Measurements from ENCODE around the gene PEX10.
"Not testable (repeated sequence)": the region's sequence is repeated elsewhere in the genome, so short reads cannot be mapped to it uniquely, and the experiment has no call there.

PEX10 gene

DNA sequence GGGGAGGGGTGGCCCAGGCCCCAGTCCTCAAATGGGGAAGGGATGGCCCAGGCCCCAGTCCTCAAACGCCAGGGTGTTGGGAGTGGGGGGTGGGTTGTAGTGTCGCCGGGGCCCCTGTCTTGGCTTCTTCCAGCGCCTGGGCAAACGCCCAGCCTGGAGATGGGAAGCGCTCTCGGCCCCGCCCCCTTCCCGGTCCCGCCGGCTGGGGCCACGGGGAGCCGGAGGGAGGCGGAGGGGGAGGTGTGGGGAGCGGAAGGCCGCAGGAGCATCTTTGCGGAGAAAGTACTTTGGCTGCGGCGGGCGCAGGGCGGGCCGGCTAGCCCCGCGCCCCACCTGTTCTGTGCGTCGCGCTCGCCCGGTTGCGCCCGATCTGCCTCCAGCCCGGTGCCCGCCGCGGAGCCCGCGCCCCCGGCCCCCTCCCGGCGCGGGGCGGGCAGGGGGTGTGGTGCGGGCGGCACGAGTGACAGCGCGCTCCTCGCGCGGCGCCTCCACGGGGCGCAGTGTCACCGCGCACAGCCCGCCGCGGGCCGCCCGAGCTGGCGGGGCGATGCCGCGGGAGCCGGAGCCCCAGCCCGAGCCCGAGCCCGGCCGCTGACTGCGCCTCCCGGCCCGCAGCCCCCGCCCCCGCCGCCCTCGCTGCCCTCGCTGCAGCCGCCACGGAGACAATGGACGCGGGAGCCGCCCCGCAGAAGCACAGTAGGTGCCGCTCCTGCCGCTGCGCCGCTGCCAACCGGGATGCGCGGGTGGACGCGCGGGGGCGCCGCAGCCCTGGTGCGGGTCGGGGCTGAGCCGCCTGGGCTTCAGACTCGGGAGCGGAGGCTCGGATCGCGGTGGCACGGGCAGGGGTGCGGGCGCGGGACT lies 31.1 kb upstream of the PEX10 start:
- no peak for DNase-seq (ENCODE audit: low read depth in 2 of 2)

DNA sequence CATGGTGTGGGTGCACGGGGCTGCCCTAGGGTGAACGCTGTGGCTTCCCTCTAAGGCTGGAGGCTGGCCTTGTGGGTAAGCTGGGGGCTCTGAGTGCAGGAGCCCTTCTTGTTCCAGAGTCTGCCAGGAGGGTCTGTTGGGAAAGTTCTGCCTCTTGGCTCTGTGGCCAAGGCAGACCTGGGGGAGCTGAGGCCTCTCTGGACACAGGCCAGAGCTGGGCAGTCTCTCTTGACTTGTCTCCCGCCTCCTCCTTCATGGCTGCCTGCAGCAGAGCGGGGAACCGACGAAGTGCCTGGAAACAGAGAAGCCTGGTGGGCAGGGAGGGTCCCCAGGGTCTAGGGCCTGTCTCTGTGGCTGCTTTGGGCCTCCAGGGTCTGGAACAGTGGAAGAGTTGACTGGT lies 30.3 kb upstream of the PEX10 start:
- no peak for DNase-seq (ENCODE audit: low read depth in 2 of 2)

DNA sequence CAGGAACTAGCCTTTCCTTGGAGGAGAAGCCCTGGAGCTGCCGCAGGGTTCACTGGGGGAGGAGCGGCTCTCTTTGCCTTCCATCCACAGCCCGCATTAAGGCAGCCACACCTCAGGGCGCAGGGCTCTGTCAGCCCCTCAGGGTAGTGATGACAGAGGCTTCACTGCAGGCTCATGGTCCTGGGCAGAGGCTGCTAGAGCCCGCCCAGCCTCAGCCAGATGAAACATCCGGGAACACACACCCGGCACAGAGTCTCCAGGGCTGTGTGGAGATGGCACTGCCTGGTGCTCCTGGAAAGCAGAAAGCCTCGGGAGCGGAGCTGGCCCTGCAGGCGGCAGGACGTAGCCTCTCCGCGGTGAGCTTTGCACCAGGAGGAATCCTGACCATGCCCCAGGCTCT lies 29.4 kb upstream of the PEX10 start:
- DNase-seq (ENCODE audit: low read depth in 2 of 2) = no peak

DNA sequence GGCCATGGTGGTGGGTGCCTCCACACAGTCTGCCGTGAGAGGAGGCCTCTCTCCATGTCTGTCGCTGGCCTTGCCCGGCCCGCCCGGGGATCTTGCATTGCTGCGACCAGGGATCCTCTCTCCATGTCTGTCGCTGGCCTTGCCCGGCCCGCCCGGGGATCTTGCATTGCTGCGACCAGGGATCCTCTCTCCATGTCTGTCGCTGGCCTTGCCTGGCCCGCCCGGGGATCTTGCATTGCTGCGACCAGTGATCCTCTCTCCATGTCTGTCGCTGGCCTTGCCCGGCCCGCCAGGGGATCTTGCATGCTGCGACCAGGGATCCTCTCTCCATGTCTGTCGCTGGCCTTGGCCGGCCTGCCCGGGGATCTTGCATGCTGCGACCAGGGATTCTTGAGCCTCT lies 28.0 kb upstream of the PEX10 start:
- not testable (repeated sequence) for DNase-seq (ENCODE audit: low read depth in 2 of 2)

DNA sequence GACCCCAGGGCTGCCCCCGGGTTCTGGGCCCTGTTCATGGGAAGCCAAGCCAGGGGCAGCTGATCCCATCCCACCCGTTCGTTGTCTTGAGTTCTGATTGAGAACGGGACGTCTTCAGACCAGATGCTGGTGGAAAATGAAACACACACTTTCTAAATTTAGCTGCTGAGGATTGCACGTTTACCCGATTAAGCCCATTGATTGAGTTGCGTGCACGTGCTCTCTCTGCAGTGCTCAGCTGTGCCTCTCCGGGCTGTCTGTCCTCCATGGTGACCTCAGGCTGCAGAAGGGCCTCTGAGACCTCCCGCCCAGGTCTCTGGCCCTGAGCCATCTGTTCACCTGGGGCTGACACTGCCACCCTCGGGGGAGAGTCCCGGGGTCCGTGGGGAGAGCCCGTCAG lies 27.0 kb upstream of the PEX10 start:
- no peak for DNase-seq (ENCODE audit: low read depth in 2 of 2)

DNA sequence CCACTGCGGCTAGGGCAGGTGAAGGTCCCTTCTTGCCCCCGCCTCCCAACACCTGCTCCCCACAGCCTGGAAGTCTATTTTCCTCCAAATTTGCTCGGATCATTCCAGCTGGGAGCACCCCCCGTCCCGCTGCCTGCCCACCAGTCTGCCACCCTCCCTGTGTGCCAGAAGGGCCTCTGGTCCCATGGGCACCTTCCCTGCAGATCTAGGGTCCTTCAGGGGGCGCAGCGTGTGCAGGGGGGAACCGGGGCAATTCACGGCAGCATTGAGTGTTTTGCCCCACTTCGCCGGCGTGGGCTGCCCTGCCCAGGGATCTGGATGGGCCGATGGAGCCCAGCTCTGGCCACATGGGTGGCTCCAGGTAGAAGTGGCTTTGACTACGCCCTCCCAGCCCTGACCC lies 26.3 kb upstream of the PEX10 start:
- no peak for DNase-seq (ENCODE audit: low read depth in 2 of 2)

DNA sequence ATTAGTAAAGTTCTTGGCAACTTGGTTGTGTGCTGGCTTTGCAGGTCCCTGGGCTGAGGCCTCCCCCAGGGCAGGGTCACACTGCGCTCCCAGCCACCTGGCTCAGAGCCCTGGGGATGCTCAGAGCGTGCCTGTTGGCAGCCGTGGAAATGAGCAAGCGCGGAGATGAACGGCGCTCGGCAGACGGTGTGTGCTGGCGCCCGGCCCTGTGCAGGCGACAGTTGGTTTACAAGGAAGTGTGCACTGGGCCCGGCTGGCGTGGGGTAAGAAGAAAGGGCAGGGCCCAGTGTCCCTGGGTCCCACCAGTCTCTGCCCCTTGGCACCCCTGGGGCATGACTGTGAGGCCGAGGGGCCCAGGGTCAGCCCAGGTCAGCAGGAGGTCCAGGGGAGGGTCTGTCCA lies 25.7 kb upstream of the PEX10 start:
- no peak for DNase-seq (ENCODE audit: low read depth in 2 of 2)

DNA sequence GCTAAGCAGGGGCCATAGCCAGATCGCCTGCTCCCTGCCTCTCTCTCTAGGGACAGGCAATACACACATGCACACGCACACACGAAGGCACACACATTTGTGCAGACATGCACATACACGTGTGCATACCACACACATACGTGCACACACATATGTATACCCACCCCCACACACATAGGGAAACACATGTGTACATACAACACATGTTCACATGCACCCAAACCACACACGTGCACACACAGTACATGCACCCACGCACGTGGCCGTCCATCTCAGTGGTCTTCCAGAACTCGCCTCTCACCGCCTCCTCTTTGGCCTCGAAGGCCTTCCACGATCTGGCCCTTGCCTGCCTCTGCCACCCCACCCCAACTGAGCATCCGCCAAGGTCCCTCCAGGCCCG lies 25.3 kb upstream of the PEX10 start:
- no peak for DNase-seq (ENCODE audit: low read depth in 2 of 2)

DNA sequence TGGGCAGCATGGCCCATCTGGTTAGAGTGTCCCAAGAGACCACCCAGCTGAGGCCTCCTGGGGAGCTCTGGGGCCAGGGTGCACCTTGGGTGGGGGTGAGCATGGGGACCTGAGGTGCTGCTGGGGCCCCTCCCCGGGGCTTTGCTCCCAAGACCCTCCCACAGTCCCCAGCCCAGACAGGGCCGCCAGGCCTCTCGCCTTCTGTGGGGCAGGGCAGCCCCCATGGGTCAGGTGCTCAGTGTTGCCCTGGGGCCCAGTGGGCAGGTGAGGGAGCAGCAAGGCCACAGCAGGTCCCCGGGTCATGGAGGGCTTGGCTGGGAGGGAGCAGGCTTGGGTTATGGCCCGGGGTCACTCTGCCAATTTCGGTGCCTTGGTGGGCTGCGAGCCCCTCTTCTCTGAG lies 24.5 kb upstream of the PEX10 start:
- DNase-seq (ENCODE audit: low read depth in 2 of 2) = no peak

DNA sequence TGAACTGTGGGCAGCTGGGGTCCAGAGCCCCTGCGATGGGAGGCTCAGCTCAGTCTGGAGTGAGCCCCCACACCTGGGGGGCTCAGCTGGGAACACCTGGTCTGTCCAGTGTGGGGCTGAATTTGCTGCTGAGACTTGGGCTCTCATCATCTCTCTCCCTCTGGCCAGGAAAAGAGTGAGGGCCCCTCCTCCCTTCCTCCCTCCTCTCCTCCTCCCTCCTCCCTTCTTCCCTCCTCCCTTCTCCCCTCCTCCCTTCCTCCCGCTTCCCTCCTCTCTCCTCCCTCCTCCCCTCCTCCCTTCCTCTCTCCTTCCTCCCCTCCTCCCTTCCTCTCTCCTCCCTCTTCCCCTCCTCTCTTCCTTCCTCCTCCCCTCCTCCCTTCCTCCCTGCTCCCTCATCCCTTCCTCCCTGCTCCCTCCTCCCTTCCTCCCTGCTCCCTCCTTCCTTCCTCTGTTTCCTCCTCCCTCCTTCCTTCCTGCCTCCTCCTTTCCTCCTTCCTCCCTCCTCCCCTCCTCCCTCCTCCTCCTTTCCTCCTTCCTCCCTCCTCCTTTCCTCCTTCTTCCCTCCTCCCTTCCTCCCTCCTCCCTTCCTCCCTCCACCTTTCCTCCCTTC lies 23.5 kb upstream of the PEX10 start:
- no peak for DNase-seq (ENCODE audit: low read depth in 2 of 2)

DNA sequence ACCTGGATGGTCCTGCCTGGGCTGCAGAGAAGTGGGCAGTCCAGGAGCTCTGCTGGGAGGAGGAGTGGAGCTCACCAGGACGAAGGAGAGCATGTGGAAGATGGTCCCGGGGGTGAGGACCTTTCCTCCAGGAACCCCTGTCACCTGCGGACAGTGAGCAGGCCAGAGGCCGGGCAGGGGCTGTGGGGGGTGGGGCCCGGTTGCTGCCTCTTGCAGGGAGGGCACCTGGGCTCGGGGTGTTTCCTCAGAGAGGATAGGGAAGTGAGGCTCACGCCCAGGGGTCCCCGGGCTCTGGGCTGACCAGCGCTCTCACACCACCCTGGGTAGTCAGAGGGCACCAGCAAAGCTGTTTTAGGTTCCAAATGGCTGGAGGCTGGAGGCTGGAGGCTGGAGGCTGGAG lies 22.7 kb upstream of the PEX10 start:
- DNase-seq (ENCODE audit: low read depth in 2 of 2) = no peak

DNA sequence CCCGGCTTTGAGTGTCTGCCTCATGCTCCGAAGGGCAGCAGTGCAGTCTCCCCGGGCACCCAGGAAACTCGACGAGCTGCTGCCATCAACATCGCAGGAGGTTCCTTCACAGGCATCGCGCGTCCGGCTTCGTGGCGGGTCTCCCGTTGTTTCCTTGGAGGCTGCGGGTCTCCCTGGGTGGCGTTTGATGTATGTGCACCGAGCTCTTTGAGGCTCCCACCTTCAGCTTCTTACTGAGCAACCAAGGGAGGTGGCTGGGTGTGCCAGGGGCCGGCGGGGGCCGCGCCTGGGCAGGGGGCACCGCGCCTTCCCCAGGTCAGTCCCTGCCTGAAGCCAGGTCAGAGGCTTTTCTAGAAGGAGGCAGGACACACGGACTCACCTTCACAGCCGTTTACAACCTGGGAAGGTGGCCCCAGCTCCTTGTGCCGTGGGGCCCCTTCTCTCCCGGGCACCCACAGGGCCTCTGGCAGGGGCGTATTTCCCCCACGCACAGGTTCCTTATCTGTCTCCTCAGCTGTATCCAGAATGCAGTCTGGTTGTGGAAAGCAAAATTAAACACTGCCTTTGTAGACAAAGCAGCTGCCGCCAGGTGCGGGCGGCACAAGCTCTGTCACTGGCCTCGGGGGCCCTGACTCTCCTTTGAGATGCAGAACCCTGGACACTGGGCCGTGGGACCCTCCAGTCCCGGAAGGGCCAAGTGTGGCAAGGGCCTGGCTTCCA lies 21.7 kb upstream of the PEX10 start:
- no peak for DNase-seq (ENCODE audit: low read depth in 2 of 2)

DNA sequence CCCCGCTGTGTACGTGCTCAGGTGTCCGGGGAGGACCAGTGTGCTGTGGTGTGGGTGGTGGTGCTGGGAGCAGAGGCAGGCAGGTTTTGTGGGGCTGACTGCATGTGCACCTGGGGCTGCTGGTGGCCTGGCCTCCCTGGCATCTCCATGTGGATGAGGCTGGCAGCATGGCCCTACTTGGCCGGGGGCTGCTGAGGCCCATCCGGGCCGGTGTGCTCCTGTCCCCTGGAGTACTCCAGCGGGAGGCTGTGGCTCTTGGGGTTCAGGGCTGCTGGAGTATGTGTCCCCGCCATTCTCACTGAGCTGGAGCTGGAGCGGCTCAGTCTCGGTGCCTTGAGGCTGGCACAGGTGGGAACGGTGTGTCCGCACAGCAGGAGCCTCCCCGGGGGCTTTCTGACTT lies 20.8 kb upstream of the PEX10 start:
- DNase-seq (ENCODE audit: low read depth in 2 of 2) = no peak

DNA sequence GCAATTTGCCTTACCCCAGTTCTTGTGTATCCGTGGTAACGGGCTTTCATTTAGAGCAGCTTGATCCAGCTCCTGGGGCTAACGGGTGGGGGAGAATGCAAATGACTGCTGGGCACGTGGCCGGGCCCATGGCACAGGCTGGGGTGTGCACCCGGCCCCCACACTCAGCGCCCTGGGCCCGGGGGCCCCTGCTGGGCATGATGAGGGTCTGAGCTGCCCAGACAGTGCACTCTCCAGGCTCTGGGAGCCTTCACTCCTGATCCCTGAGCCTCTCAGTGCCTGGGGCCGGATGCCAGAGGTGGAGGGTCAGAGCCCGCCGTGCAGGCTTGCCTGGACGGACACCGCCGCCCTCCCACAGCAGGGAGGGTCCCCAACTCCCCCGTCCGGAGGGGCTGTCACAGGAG lies 20.1 kb upstream of the PEX10 start:
- no peak for DNase-seq (ENCODE audit: low read depth in 2 of 2)

DNA sequence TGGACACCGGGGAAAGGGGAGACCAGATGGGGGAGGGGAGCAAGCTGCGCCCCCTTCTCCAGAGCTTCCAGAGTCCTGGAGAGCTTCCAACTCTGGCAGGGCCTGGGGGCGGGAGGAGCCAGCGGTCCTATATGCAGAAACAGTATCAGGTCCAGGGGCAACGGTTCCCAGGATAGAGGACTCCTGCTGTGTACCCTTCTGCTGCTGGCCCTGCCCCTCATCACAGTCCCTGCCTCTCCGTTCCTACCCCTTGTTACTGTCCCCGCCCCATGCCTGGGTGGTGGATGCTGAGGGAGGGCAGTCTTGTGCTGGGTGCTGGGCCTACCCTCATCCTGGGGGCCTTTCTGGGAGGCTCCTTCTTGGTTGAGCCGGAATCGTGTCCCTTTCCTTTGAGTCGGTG lies 19.2 kb upstream of the PEX10 start:
- no peak for DNase-seq (ENCODE audit: low read depth in 2 of 2)

DNA sequence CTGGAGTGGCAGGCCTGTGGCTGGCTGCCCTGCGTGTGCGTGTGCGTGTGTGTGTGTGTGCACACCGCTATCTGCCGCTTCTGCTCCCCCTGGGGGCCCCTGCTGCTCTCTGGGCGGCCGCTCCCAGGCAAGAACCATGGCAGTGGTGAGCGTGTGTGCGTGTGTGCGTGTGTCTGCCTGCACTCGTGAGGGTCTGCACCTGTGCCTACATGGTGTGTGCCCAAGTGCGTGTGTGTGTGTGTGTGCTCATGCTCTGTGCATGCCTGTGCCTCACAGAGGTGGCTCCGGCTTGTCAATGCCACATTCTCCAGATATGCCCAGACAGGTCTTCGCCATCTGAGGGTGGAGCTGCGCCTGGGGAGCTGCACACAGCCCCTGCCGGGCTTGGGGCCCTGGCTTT lies 18.7 kb upstream of the PEX10 start:
- DNase-seq (ENCODE audit: low read depth in 2 of 2) = no peak

DNA sequence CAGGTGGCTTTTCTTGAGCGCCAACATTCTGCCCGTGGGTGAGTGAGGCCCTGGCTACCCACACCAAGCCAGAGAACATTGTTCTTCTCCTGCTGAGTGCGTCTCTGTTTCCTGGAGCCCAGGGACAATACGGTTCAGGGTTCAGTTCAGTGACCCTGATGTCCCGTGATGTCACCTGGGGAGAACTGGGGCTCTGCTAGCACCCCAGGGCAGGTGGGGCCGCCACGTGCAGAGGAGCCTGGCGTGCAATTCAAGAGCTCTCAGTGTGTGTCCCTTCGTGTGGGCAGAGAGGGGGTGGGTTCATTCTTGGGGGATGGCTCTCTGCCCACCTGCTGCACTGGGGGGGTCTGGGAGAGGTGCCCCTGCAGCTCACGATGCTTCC lies 18.2 kb upstream of the PEX10 start:
- DNase-seq (ENCODE audit: low read depth in 2 of 2) = no peak

DNA sequence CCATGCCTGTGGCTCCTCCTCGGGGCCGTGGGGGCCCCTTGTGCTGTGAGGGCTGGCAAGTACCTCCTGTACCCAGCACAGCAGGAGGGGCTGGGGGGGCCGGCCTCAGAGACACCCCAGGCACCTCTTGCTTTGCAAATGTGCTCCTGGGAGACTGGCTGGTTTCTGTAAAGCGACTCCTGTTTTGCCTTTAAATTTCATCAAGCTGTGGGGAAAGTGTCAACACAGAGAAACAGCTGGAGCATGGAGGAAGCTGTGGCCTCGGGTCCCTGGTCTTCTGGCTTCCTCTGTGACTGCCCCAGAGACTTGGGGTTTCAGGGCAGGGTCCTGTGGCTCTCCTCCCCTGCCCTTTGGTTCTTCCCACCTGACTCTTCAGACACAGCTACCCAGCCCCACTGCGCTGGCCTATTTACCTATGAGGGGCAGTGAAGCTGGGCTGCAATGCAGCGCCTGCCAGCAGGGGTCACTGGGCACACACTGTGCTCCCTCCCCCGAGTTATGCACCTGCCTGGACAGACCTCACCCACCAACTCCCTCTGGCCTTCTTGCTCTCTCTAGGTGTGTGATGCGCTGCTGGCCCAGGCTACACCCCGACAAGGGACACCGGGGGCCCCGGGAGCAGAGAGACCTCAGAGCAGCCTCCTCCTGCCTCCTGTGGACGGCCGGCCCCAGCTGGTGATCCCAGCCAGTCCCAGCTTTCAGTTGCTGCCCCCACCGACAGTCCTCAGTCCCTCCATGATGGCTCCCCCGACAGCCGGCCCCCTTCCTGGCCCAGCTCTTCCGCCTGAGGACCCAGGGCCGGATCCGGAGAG lies 17.6 kb upstream of the PEX10 start:
- DNase-seq (ENCODE audit: low read depth in 2 of 2) = no peak

DNA sequence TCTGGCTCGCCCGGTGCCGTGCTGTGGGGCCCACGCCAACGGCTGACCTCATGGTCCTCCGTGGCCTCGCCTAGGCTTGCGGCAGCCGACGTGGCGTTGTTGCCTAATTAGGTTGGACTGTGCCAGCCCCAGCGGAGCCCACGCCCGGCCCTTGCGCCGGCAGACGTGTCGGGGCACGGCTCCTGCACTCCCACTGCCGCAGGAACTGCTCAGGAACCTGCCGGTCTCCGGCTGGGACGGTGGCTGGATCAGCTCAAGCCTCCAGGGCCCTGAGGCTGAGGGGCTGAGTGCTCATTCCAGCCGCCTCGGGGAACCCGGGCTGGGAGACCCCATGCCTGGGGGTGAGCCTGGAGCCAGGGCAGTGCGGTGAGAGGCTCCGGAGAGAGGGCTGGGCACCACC lies 16.1 kb upstream of the PEX10 start:
- DNase-seq (ENCODE audit: low read depth in 2 of 2) = no peak

DNA sequence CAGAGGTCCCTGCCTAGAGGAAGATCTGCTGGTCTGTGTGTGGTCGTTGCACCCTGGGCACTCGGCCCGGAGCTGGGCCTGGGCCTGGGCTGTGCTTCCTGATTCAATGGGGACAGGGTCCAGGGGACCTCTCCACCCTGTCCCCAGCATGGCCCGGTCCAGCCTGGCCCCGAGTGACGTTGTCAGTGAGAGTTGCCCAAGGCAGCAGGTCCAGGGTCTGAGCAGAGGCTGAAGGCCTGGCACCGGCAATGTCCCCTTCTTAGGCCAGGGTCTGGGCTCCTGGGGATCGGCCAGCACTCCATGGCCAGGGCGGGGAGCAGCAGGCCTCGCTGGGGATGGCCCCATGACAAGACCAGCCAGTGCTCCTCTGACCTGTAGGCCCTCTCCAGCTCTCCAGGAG lies 15.6 kb upstream of the PEX10 start:
- DNase-seq (ENCODE audit: low read depth in 2 of 2) = no peak

DNA sequence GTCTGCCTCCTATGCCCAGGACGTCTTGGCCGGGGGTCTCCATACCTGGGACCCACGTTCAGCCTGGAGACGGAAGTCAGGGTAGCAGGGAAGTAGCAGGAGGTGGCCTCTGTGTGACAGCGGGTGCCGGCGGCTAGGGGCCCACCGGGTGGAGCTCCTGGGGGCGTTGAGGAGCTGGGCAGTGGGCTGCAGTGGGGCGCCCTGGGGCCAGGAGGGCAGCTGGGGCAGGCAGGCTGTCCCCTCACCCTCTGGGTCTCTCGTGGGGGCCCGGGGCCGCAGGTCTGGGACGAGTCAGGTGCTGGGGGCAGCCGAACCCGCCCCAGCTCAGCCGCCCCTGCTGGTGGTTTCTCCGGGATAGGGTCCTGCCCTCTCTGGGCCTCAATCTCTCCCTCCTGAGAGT lies 14.7 kb upstream of the PEX10 start:
- DNase-seq (ENCODE audit: low read depth in 2 of 2) = no peak

DNA sequence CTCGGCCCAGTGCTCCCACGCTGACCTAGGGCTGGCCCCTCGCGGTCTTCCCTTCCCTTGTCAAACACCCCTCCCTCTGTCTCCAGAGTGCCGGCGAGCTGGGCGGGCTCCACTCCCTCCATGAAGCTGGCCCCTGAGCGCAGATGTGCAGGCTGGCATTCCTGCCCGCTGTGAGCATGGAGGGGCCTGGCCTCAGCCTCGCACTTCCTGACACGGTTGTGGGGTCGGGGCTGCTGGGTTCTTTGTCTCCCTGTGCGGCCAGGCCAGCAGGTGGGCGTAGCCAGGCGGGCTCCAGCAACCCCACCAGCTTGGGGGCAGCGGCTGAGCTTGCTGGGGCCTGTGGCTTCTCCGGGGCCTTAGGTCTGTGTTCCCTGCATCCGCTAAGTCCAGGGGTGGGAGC lies 14.2 kb upstream of the PEX10 start:
- DNase-seq (ENCODE audit: low read depth in 2 of 2) = no peak
